Measurements from ENCODE around the gene LDLRAD3.

LDLRAD3 gene

GRCh38 chr11:36141956-36142355 is 198.1 kb downstream of the LDLRAD3 start:
- TF ChIP-seq CTCF (IDR thresholded peaks at IDR 0.05; ENCODE audit: insufficient read depth, low read length, poor library complexity, severe bottlenecking) = no peak
- H3K27me3 ChIP-seq (replicated peaks; ENCODE audit: control insufficient read depth, insufficient read depth, low read length) = no peaks in the 10 kb centered on the region; the same call in 1 of the 2 replicates
- H3K36me3 ChIP-seq (ENCODE audit: control insufficient read depth, insufficient read depth, low read length) = no peaks in the 10 kb centered on the region
- no peak overlapping the region for H3K4me3 ChIP-seq (replicated peaks; ENCODE audit: low read depth, low read length)
- no peak for DNase-seq (ENCODE audit: extremely low read depth, insufficient read length)

GRCh38 chr11:36142439-36142838 is 198.6 kb downstream of the LDLRAD3 start:
- Histone ChIP-seq H3K36me3 (ENCODE audit: control insufficient read depth, insufficient read depth, low read length) (no peaks in the 10 kb centered on the region), H3K27me3 (replicated peaks; ENCODE audit: control insufficient read depth, insufficient read depth, low read length) (no peaks in the 10 kb centered on the region; the same call in 1 of the 2 replicates), H3K4me3 (replicated peaks; ENCODE audit: low read depth, low read length) (no peak overlapping the region)
- DNase-seq (ENCODE audit: extremely low read depth, insufficient read length) = no peak
- TF ChIP-seq CTCF (IDR thresholded peaks at IDR 0.05; ENCODE audit: insufficient read depth, low read length, poor library complexity, severe bottlenecking) = no peak

- H3K27me3 ChIP-seq (replicated peaks; ENCODE audit: control insufficient read depth, insufficient read depth, low read length) = no peaks in the 10 kb centered on the region; the same call in 1 of the 2 replicates
- DNase-seq (ENCODE audit: extremely low read depth, insufficient read length) = no peak
- H3K4me3 ChIP-seq (replicated peaks; ENCODE audit: low read depth, low read length) = no peak overlapping the region
- no peak for TF ChIP-seq CTCF (IDR thresholded peaks at IDR 0.05; ENCODE audit: insufficient read depth, low read length, poor library complexity, severe bottlenecking)
- H3K36me3 ChIP-seq (ENCODE audit: control insufficient read depth, insufficient read depth, low read length) = no peaks in the 10 kb centered on the region
These were observed 199.0 kb downstream of the LDLRAD3 start for GRCh38 chr11:36142879-36143278.

GRCh38 chr11:36146437-36146836 is 202.6 kb downstream of the LDLRAD3 start:
- no peak for TF ChIP-seq CTCF (IDR thresholded peaks at IDR 0.05; ENCODE audit: insufficient read depth, low read length, poor library complexity, severe bottlenecking)
- DNase-seq (ENCODE audit: extremely low read depth, insufficient read length) = no peak
- Histone ChIP-seq H3K4me3 (replicated peaks; ENCODE audit: low read depth, low read length) (no peak overlapping the region), H3K27me3 (replicated peaks; ENCODE audit: control insufficient read depth, insufficient read depth, low read length) (no peaks in the 10 kb centered on the region; the same call in 1 of the 2 replicates), H3K36me3 (ENCODE audit: control insufficient read depth, insufficient read depth, low read length) (no peaks in the 10 kb centered on the region)

- TF ChIP-seq CTCF (IDR thresholded peaks at IDR 0.05; ENCODE audit: insufficient read depth, low read length, poor library complexity, severe bottlenecking) = no peak
- Histone ChIP-seq H3K36me3 (ENCODE audit: control insufficient read depth, insufficient read depth, low read length) (no peaks in the 10 kb centered on the region), H3K4me3 (replicated peaks; ENCODE audit: low read depth, low read length) (no peak overlapping the region), H3K27me3 (replicated peaks; ENCODE audit: control insufficient read depth, insufficient read depth, low read length) (no peaks in the 10 kb centered on the region)
- DNase-seq (ENCODE audit: extremely low read depth, insufficient read length) = no peak
These were observed 203.6 kb downstream of the LDLRAD3 start for GRCh38 chr11:36147491-36147890.

- H3K36me3 ChIP-seq (ENCODE audit: control insufficient read depth, insufficient read depth, low read length) = no peaks in the 10 kb centered on the region
- H3K4me3 ChIP-seq (replicated peaks; ENCODE audit: low read depth, low read length) = no peak overlapping the region
- no peak for TF ChIP-seq CTCF (IDR thresholded peaks at IDR 0.05; ENCODE audit: insufficient read depth, low read length, poor library complexity, severe bottlenecking)
- H3K27me3 ChIP-seq (replicated peaks; ENCODE audit: control insufficient read depth, insufficient read depth, low read length) = no peaks in the 10 kb centered on the region
- no peak for DNase-seq (ENCODE audit: extremely low read depth, insufficient read length)
These were observed 204.8 kb downstream of the LDLRAD3 start for GRCh38 chr11:36148701-36149100.

All from GM06990 (cell line).